Mucosa of stomach (tissue), 1 donor: ENCODE measurements around the gene PI4K2A.

Experiments
- H3K27me3 ChIP-seq: one replicate; pipeline ENCODE4 v1.7.0; 2013; ENCODE audit warnings: mild to moderate bottlenecking, low read length; ENCODE audit not compliant: control insufficient read depth, insufficient read depth
- H3K36me3 ChIP-seq: one replicate; pipeline ENCODE4 v1.7.0; 2013; ENCODE audit warnings: low read length; ENCODE audit not compliant: control insufficient read depth, insufficient read depth
- H3K4me1 ChIP-seq: one replicate; pipeline ENCODE4 v1.7.0; 2013; ENCODE audit warnings: mild to moderate bottlenecking, low read length; ENCODE audit not compliant: control insufficient read depth, insufficient read depth
- H3K4me3 ChIP-seq: one replicate; pipeline ENCODE4 v1.7.0; 2013; ENCODE audit warnings: low read length
- H3K9ac ChIP-seq: one replicate; pipeline ENCODE4 v1.7.0; 2013; ENCODE audit warnings: mild to moderate bottlenecking, low read length, moderate library complexity
- H3K9me3 ChIP-seq: one replicate; pipeline ENCODE4 v1.7.0; 2013; ENCODE audit warnings: mild to moderate bottlenecking, low read length, moderate library complexity; ENCODE audit not compliant: control insufficient read depth
- donor health status: Pancreatic carcinoma.

Gene PI4K2A

GRCh38 chr10:97659589-97659988, 19.1 kb downstream of the PI4K2A start:
- no peak overlapping the region for H3K4me3 ChIP-seq
- no peaks in the 10 kb centered on the region for H3K9me3 ChIP-seq
- H3K4me1 ChIP-seq: peaks cover 8% of the 10 kb centered on the region
- H3K36me3 ChIP-seq: peaks cover 4% of the 10 kb centered on the region
- no peak overlapping the region for H3K9ac ChIP-seq
- no peaks in the 10 kb centered on the region for H3K27me3 ChIP-seq

- Histone ChIP-seq H3K36me3 (no peaks in the 10 kb centered on the region), H3K9ac (no peak overlapping the region), H3K9me3 (no peaks in the 10 kb centered on the region), H3K4me1 (peaks cover 14% of the 10 kb centered on the region), H3K27me3 (no peaks in the 10 kb centered on the region), H3K4me3 (no peak overlapping the region)
These were observed 23.9 kb downstream of the PI4K2A start for GRCh38 chr10:97664282-97664850.

GRCh38 chr10:97666992-97667391, 26.5 kb downstream of the PI4K2A start:
- no peak overlapping the region for H3K4me3 ChIP-seq
- H3K9me3 ChIP-seq: no peaks in the 10 kb centered on the region
- H3K9ac ChIP-seq: no peak overlapping the region
- no peaks in the 10 kb centered on the region for H3K36me3 ChIP-seq
- H3K27me3 ChIP-seq: no peaks in the 10 kb centered on the region
- peaks cover 14% of the 10 kb centered on the region for H3K4me1 ChIP-seq

- Histone ChIP-seq H3K9ac (no peak overlapping the region), H3K4me3 (no peak overlapping the region), H3K9me3 (no peaks in the 10 kb centered on the region), H3K4me1 (peaks cover 14% of the 10 kb centered on the region), H3K27me3 (no peaks in the 10 kb centered on the region), H3K36me3 (no peaks in the 10 kb centered on the region)
These were observed 27.0 kb downstream of the PI4K2A start for GRCh38 chr10:97667463-97667862.

- no peaks in the 10 kb centered on the region for H3K36me3 ChIP-seq
- no peaks in the 10 kb centered on the region for H3K9me3 ChIP-seq
- H3K9ac ChIP-seq: no peak overlapping the region
- peaks cover 6% of the 10 kb centered on the region for H3K4me1 ChIP-seq
- no peak overlapping the region for H3K4me3 ChIP-seq
- no peaks in the 10 kb centered on the region for H3K27me3 ChIP-seq
These were observed 29.1 kb downstream of the PI4K2A start for GRCh38 chr10:97669571-97669970.

GRCh38 chr10:97673736-97674525, 33.5 kb downstream of the PI4K2A start:
- Histone ChIP-seq H3K9ac (no peak overlapping the region), H3K36me3 (no peaks in the 10 kb centered on the region), H3K4me1 (no peaks in the 10 kb centered on the region), H3K27me3 (no peaks in the 10 kb centered on the region), H3K9me3 (no peaks in the 10 kb centered on the region), H3K4me3 (no peak overlapping the region)

- Histone ChIP-seq H3K27me3 (no peaks in the 10 kb centered on the region), H3K9me3 (no peaks in the 10 kb centered on the region), H3K9ac (no peak overlapping the region), H3K4me1 (no peaks in the 10 kb centered on the region), H3K36me3 (no peaks in the 10 kb centered on the region), H3K4me3 (no peak overlapping the region)
These were observed 34.8 kb downstream of the PI4K2A start for GRCh38 chr10:97675222-97675621.

GRCh38 chr10:97676770-97677581, 36.5 kb downstream of the PI4K2A start:
- H3K36me3 ChIP-seq: no peaks in the 10 kb centered on the region
- peaks cover 2% of the 10 kb centered on the region for H3K4me1 ChIP-seq
- no peak overlapping the region for H3K9ac ChIP-seq
- H3K9me3 ChIP-seq: no peaks in the 10 kb centered on the region
- H3K4me3 ChIP-seq: no peak overlapping the region
- no peaks in the 10 kb centered on the region for H3K27me3 ChIP-seq

- Histone ChIP-seq H3K9ac (no peak overlapping the region), H3K4me1 (peaks cover 28% of the 10 kb centered on the region), H3K36me3 (no peaks in the 10 kb centered on the region), H3K27me3 (no peaks in the 10 kb centered on the region), H3K9me3 (no peaks in the 10 kb centered on the region), H3K4me3 (no peak overlapping the region)
These were observed 39.1 kb downstream of the PI4K2A start for GRCh38 chr10:97679594-97679993.

- no peaks in the 10 kb centered on the region for H3K9me3 ChIP-seq
- no peaks in the 10 kb centered on the region for H3K36me3 ChIP-seq
- H3K4me3 ChIP-seq: no peak overlapping the region
- H3K4me1 ChIP-seq: peaks cover 28% of the 10 kb centered on the region
- H3K27me3 ChIP-seq: no peaks in the 10 kb centered on the region
- no peak overlapping the region for H3K9ac ChIP-seq
These were observed 41.6 kb downstream of the PI4K2A start for GRCh38 chr10:97682042-97682441.

- Histone ChIP-seq H3K9ac (peak overlapping the region; percentile 56), H3K4me3 (peak overlapping the region; percentile 18), H3K27me3 (no peaks in the 10 kb centered on the region), H3K36me3 (no peaks in the 10 kb centered on the region), H3K4me1 (peaks cover 39% of the 10 kb centered on the region), H3K9me3 (no peaks in the 10 kb centered on the region)
These were observed 43.3 kb downstream of the PI4K2A start for GRCh38 chr10:97683556-97684367.
